Pancreas (tissue), 10 donors: Measurements from ENCODE around the gene AARS2. TPM values are rescaled to one million over a fixed set of nuclear protein-coding genes. Genes with fewer than 3 reads are reported as not detected.

Experiments
- ATAC-seq, 4 donors: fragments of 200-7000 bp; cut with Tn5 transposase; one replicate each; pipeline versions ENCODE4 v1.8.0 to v1.9.1; 2020; ENCODE audit warnings: mild to moderate bottlenecking in 4 of 4, moderate library complexity in 4 of 4
- DNase-seq, 6 donors: peaks; one replicate each; pipeline ENCODE4 v3.0.0-alpha.2; 2020
- FAIRE-seq: peaks from 2 replicates; lab custom pipeline; 2012; peaks lifted over from hg19 to GRCh38; lab: Jason Lieb, UNC
- H3K27ac ChIP-seq, 4 donors: fragments of 200-600 bp; sonication (generic); 1 replicate in 3 of 4; 2 replicates in 1 of 4; pipeline versions ENCODE4 v1.5.0 to v1.8.0; 2020
- H3K27me3 ChIP-seq, 4 donors: fragments of 200-600 bp; one replicate each; pipeline ENCODE4 v1.8.0; 2021
- H3K36me3 ChIP-seq, 3 donors: fragments of 200-600 bp; sonication (generic) in 1 of 3; one replicate each; pipeline versions ENCODE4 v1.5.0 to v1.8.0; 2020 to 2021
- H3K4me1 ChIP-seq, 3 donors: fragments of 200-600 bp; one replicate each; pipeline ENCODE4 v1.8.0; 2021
- H3K4me3 ChIP-seq, 4 donors: fragments of 200-600 bp; sonication (generic) in 2 of 4; one replicate each; pipeline versions ENCODE4 v1.5.0 to v1.8.0; 2020 to 2021
- H3K9me3 ChIP-seq, 4 donors: fragments of 200-600 bp; one replicate each; pipeline ENCODE4 v1.8.0; 2021
- WGBS, 2 donors: extraction: QIAGEN DNeasy Blood & Tissue Kit; methylation state at CpG; one replicate each; pipeline ENCODE4 v1.1.7; 2013; 5-methylcytosine and 5-hydroxymethylcytosine counted together
- intact Hi-C, 3 donors: fragments of 100-400 bp; cut with DNase I; formaldehyde crosslinking; loops; one replicate each; pipeline versions ENCODE4 v1.11.1 to v1.14.2; 2022
- polyA plus RNA-seq, 2 donors: library from polyadenylated mRNA; stranded (reverse); fragments of 200-250 nt; gene quantifications; one replicate each; pipeline ENCODE4 v1.2.3, GENCODE V29; 2013
- total RNA-seq, 6 donors: library from RNA; stranded (reverse); fragmentation: NEBNext Ultra II Directional in 4 of 6; extraction: Animal tissue kit (Norgen Biotek cat#: 25700) in 4 of 6; gene quantifications; one replicate each; pipeline versions ENCODE4 v1.2.1 to v1.2.4, GENCODE V29; 2021 to 2023
- TF ChIP-seq, protein P1 (sequence below), 4 donors: fragments of 200-600 bp; sonication (generic) in 3 of 4; IDR thresholded peaks; one replicate each; pipeline versions ENCODE4 v1.5.0 to v1.8.0; 2021; ENCODE audit warnings: antibody characterized with exemption in 4 of 4
- donor health status: healthy with polysubstance abuse.
- donor health status: DM: no; HTN: no; CAD: no; lungs with moderate emphysema.
- donor health status: DM: no; HTN: no; CAD: no.
- donor health status: control.
- donor health status: control.
- donor health status: Bipolar disorder and iron deficiency.
- donor health status: DM: yes; HTN: yes; CAD: no.
- donor health status: DM: no; HTN: no; CAD: no.
- donor health status: DM: no; HTN: no; CAD: no.
- donor health status: DM: yes; HTN: yes; CAD: no.

The AARS2 gene
- total and polyA plus RNA-seq, 8 donors = 3.6 to 8.7 (median 5.0) TPM

DNA sequence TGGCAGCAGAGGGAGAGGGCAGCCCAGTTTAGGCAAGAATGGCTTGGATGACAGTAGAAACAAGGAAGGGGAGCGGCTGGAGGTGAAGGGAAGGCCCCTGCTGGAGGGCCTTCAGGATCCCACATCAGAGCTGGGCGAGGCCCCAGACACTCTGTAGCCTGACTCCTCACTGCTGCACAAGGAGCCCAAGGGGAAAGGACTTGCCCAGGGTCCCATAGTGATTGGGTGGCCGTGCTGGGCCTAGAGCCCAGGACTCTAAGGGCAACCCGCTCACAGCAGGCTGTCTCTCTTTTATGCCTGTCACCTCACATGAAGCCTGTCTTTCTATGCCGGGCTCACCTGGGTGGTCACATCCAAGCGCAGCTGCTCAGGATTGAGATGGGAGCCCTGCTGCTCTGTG is 9.3 kb downstream of the AARS2 start:
- ATAC-seq = no peak
- H3K27ac ChIP-seq = no peak overlapping the region
- TF ChIP-seq, protein P1, sequence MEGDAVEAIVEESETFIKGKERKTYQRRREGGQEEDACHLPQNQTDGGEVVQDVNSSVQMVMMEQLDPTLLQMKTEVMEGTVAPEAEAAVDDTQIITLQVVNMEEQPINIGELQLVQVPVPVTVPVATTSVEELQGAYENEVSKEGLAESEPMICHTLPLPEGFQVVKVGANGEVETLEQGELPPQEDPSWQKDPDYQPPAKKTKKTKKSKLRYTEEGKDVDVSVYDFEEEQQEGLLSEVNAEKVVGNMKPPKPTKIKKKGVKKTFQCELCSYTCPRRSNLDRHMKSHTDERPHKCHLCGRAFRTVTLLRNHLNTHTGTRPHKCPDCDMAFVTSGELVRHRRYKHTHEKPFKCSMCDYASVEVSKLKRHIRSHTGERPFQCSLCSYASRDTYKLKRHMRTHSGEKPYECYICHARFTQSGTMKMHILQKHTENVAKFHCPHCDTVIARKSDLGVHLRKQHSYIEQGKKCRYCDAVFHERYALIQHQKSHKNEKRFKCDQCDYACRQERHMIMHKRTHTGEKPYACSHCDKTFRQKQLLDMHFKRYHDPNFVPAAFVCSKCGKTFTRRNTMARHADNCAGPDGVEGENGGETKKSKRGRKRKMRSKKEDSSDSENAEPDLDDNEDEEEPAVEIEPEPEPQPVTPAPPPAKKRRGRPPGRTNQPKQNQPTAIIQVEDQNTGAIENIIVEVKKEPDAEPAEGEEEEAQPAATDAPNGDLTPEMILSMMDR (IDR thresholded peaks at IDR 0.05) = no peak
- no peaks in the 10 kb centered on the region for H3K4me1 ChIP-seq
- FAIRE-seq = no peak
- no peak for DNase-seq
- H3K27me3 ChIP-seq = no peaks in the 10 kb centered on the region
- WGBS, 2 donors = 97 to 100% methylated on average over 6 of the region's 6 CpGs
- no peaks in the 10 kb centered on the region for H3K9me3 ChIP-seq
- intact Hi-C loops = no loop called here
- H3K36me3 ChIP-seq = peaks cover 0 to 16% (median 2%) of the 10 kb centered on the region in 3 donors
- H3K4me3 ChIP-seq = no peak overlapping the region

DNA sequence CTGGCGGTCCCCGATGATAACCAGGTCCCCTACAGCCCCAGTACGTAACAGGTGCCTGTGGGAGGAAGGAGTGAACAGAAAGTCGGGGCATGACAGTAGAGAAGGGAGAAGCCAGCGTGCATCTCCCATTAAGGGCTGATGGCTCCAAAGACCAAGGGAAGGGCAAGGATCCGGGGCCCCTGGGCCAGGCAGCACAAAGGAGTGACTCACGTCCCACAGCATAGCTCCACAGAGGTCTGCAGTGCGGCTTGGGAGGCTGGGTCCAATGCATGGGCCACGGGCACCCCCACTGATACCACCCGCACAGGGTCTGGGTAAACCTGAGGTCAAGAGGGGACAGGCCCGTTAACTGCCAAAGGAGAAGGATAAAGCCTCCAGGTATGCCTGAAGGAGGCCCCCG is 10.3 kb downstream of the AARS2 start:
- Histone ChIP-seq H3K27ac (no peak overlapping the region), H3K27me3 (no peaks in the 10 kb centered on the region), H3K36me3 (peaks cover 0 to 16% (median 0%) of the 10 kb centered on the region in 3 donors), H3K4me1 (no peaks in the 10 kb centered on the region), H3K4me3 (no peak overlapping the region), H3K9me3 (no peaks in the 10 kb centered on the region)
- intact Hi-C loops = no loop called here
- ATAC-seq (no peak), FAIRE-seq (no peak), DNase-seq (no peak)
- TF ChIP-seq, protein P1 (IDR thresholded peaks at IDR 0.05) = no peak
- 92 to 95% methylated on average over 12 of the region's 12 CpGs for WGBS, 2 donors

DNA sequence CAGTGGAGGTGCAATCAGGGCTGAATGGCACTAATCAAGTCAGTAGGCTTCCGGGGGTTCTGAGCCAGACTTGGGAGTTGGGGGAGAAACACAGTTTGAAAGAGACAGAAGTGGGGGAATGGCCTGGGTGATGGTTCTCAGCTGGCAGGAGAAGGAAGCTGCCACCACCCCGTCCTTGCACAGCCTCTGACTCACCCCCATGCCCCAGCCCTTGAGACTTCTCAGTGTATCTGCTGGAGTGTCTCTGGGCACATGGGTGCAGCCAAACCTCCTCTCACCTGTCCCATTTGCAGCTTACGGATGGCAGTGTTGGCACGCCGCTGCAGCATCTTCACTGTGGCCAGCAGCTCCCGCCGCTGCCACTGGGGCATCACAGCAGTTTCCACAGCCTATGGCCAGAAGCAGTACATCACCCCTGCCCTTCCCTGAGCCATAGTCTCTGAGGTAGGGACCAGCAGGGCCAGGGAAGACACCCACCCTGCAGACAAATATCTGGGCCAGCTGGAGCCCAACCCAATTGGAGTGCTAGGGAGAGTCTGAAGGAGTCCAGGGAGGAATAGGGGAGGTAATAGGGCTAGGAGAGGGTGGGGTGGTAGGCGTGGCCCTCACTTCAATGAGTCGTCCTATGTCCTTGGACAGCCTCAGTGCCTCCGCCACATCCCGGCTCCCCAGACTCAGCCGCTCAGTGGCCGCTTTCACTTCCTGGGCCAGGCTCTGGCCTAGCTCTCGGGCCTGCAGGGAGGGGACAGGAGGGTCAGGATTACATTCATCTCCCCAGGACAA is 11.2 kb downstream of the AARS2 start:
- Histone ChIP-seq H3K9me3 (no peaks in the 10 kb centered on the region), H3K4me3 (no peak overlapping the region), H3K27ac (no peak overlapping the region), H3K4me1 (peaks cover 0 to 8% (median 4%) of the 10 kb centered on the region in 3 donors), H3K36me3 (peaks cover 0 to 16% (median 0%) of the 10 kb centered on the region in 3 donors), H3K27me3 (no peaks in the 10 kb centered on the region)
- ATAC-seq (no peak), FAIRE-seq (no peak), DNase-seq (no peak)
- TF ChIP-seq, protein P1 (IDR thresholded peaks at IDR 0.05) = no peak
- intact Hi-C loops = no loop called here
- 93 to 96% methylated on average over 14 of the region's 14 CpGs for WGBS, 2 donors

DNA sequence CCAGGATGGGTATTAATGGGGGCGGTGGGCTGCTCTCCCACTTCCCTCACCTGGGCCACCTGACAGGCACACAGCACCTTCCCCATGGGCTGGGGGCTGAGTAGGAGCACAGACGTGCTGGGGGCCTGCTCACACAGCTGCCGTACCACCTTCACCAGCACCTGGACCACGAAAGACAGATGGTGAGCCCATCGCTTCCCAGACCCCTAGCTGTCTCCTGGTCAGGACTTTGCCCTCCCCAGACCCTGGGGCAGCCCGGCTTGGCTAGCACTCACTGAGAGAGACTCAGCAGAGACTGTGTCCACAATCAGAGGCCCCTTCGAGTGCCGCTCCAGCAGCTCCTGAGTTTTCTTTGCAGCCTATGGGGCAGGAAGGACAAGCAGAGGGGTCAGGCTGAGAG is 12.0 kb downstream of the AARS2 start:
- ATAC-seq = no peak
- no peaks in the 10 kb centered on the region for H3K9me3 ChIP-seq
- TF ChIP-seq, protein P1 (IDR thresholded peaks at IDR 0.05) = no peak
- H3K27me3 ChIP-seq = no peaks in the 10 kb centered on the region
- DNase-seq = peak in 1 of 6 donors; percentile 66
- no peak overlapping the region for H3K27ac ChIP-seq
- FAIRE-seq = no peak
- intact Hi-C loops = no loop called here
- H3K36me3 ChIP-seq = peaks cover 0 to 16% (median 0%) of the 10 kb centered on the region in 3 donors
- no peak overlapping the region for H3K4me3 ChIP-seq
- H3K4me1 ChIP-seq = peaks cover 0 to 8% (median 4%) of the 10 kb centered on the region in 3 donors
- WGBS, 2 donors = 92 to 93% methylated on average over 8 of the region's 8 CpGs

DNA sequence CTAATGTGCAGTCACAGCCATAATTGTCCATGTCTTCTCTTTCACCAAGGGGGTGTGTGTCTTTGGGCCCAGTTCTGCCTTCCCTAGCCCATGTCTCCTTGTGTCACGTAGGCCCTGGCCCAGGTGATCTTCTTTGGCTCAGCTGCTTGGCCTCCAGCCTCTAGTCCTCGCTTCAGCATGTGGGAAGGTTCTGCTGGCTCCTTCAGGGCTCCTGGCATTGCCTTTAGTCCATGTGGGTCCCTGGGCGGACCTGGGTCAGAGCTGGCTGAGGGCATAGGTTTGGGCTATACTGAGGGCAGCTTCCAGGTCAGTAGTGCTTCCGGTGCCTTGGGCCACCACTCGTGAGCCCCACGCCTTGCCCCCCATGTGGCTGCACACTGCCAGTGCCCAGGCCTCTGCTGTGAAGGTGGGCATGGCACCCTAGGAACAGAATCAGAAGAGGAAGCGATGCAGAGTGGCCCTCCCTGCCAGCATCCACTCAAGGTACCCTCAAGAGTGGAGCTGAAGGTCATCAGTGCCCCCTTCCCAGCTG is 12.8 kb downstream of the AARS2 start:
- peaks cover 0 to 8% (median 4%) of the 10 kb centered on the region in 3 donors for H3K4me1 ChIP-seq
- no peak overlapping the region for H3K27ac ChIP-seq
- H3K27me3 ChIP-seq = peaks cover 0 to 1% (median 0%) of the 10 kb centered on the region in 4 donors
- no peaks in the 10 kb centered on the region for H3K9me3 ChIP-seq
- TF ChIP-seq, protein P1 (IDR thresholded peaks at IDR 0.05) = no peak
- intact Hi-C loops = no loop called here
- DNase-seq (peak in 1 of 6 donors; percentile 45), FAIRE-seq (no peak), ATAC-seq (no peak)
- 83 to 88% methylated on average over 7 of the region's 7 CpGs for WGBS, 2 donors
- peaks cover 0 to 16% (median 0%) of the 10 kb centered on the region in 3 donors for H3K36me3 ChIP-seq
- H3K4me3 ChIP-seq = no peak overlapping the region
